ENCODE measurements around the gene SLC4A8. TPM values are rescaled to one million over a fixed set of nuclear protein-coding genes. Genes with fewer than 3 reads are reported as not detected.

The SLC4A8 gene
- total and polyA plus RNA-seq, 2 donors (not counting 3 experiments of a cell fraction or from before 2014, with no cell fraction given): 4.7 to 9.7 TPM

GRCh38 chr12:51395283-51396230 lies 29.1 kb upstream of the SLC4A8 start:
- Histone ChIP-seq H3K9ac (replicated peaks; ENCODE audit: extremely low read depth, insufficient read depth, low read length) (no peak overlapping the region), H3K27me3 (ENCODE audit: control insufficient read depth in 2 of 2, insufficient read depth in 2 of 2, low read length in 2 of 2) (no peaks in the 10 kb centered on the region), H4K20me1 (replicated peaks; ENCODE audit: control insufficient read depth, extremely low read depth, insufficient read depth, low read length) (no peaks in the 10 kb centered on the region), H3K36me3 (ENCODE audit: control insufficient read depth in 2 of 2, extremely low read depth in 1 of 2, insufficient read depth in 2 of 2, low read length in 2 of 2) (no peaks in the 10 kb centered on the region), H3K4me2 (ENCODE audit: insufficient read depth, low read length) (peak overlapping the region; percentile 3), H3K4me1 (ENCODE audit: control insufficient read depth, extremely low read depth, insufficient read depth, low read length) (peaks cover 36% of the 10 kb centered on the region), H2AFZ (ENCODE audit: low read depth, low read length) (peak overlapping the region; percentile 75), H3K4me3 (replicated peaks in 1 of 3; ENCODE audit: insufficient read depth in 1 of 3, low read depth in 1 of 3, low read length in 3 of 3) (no peak overlapping the region), H3K79me2 (ENCODE audit: control insufficient read depth, insufficient read depth, low read length) (peaks cover 8% of the 10 kb centered on the region), H3K27ac (ENCODE audit: insufficient read depth, low read depth, low read length) (peak overlapping the region; percentile 89), H3K9me1 (replicated peaks; ENCODE audit: control insufficient read depth, extremely low read depth, insufficient read depth, low read length) (no peaks in the 10 kb centered on the region), H3K9me3 (replicated peaks; ENCODE audit: control insufficient read depth, insufficient read depth, low read length) (no peaks in the 10 kb centered on the region)
- no peak for TF ChIP-seq MYC (IDR thresholded peaks at IDR 0.05; ENCODE audit: low read depth, low read length)
- TF ChIP-seq POLR2A (IDR thresholded peaks at IDR 0.05; ENCODE audit: low read depth, low read length): no peak
- TF ChIP-seq POLR2AphosphoS5 (IDR thresholded peaks at IDR 0.05; ENCODE audit: insufficient read depth, low read depth, low read length): no peak
- TF ChIP-seq EZH2 (IDR thresholded peaks at IDR 0.05; ENCODE audit: borderline replicate concordance, low read depth, low read length, severe bottlenecking): no peak
- TF ChIP-seq CTCF (IDR thresholded peaks at IDR 0.05; ENCODE audit: extremely low read depth in 1 of 2, insufficient read depth in 1 of 2, low read depth in 1 of 2, low read length in 2 of 2): no peak
- TF ChIP-seq MAX (IDR thresholded peaks at IDR 0.05; ENCODE audit: insufficient read depth, insufficient read length): no peak
- no peak for TF ChIP-seq JUN (IDR thresholded peaks at IDR 0.05; ENCODE audit: borderline replicate concordance, insufficient read depth, insufficient read length, low read depth)
- BruUV-seq (replicated peaks): no TSS peak
- POLR2A ChIA-PET: interaction anchor here (0.7 kb wide), 1 partner anchor 38 kb away, joined by 9 read pairs; no protein-coding TSS in a partner anchor
- dilution Hi-C loops (cut with MboI; ENCODE audit: extremely low pct_ligation_motif_present, low sequenced_read_pairs): no loop called here
- CTCF ChIA-PET: interaction anchor here (2.4 to 3.7 kb wide), 2 partner anchors 24 to 25 kb away, joined by 15 to 20 read pairs; no protein-coding TSS in a partner anchor
- peak; percentile 46 for FAIRE-seq
- intact Hi-C loops (cut with micrococcal nuclease): loop anchor here (2.0 kb wide), 1 partner anchor 27 kb away; no protein-coding TSS in a partner anchor
- DNase-seq (ENCODE audit: low read depth, low spot score): no peak
